HepG2 (cell line): ENCODE results near the gene TSPAN7. TPM values are rescaled to one million over a fixed set of nuclear protein-coding genes. Genes with fewer than 3 reads are reported as not detected.

Experiments used
- ATAC-seq: fragments of 200-7000 bp; cut with Tn5 transposase; 3 replicates; pipeline ENCODE4 v1.9.1; 2020; ENCODE audit warnings: mild to moderate bottlenecking, moderate library complexity
- BruUV-seq: library from RNA; stranded (reverse); fragments of 400-500 nt; replicated peaks from 2 replicates; lab custom pipeline; 2021; lab: Mats Ljungman, UMichigan
- CTCF ChIA-PET: fragments of 300-600 bp; formaldehyde crosslinking; extraction: SDS; loops from one replicate; lab custom pipeline; 2021; ENCODE audit warnings: low total read pairs, inconsistent platforms, low intra/inter-chr PET ratio; lab: Yijun Ruan, JAX
- POLR2A ChIA-PET: fragments of 350-600 bp; sonication (Branson Sonifier 250); formaldehyde crosslinking; loops from one replicate; lab custom pipeline; 2020; ENCODE audit warnings: antibody characterized with exemption, inconsistent platforms; lab: Yijun Ruan, JAX
- DNase-seq: peaks from one replicate; pipeline ENCODE4 v3.0.0-alpha.2; 2015; ENCODE audit warnings: low spot score
- FAIRE-seq: peaks from 3 replicates; lab custom pipeline; 2011; peaks lifted over from hg19 to GRCh38; lab: Jason Lieb, UNC
- H2AFZ ChIP-seq: one replicate; pipeline ENCODE4 v1.6.1; 2011; ENCODE audit warnings: low read length, inconsistent platforms
- H3K27ac ChIP-seq: fragments of 300-600 bp; 3 replicates; pipeline ENCODE4 v1.8.0; 2011; ENCODE audit warnings: mixed run types, mild to moderate bottlenecking, mixed read lengths, low read length, inconsistent platforms; ENCODE audit not compliant: insufficient read depth; ENCODE audit errors: extremely low read length
- H3K27me3 ChIP-seq, 2 experiments: fragments of 200-600 bp in 1 of 2; 2 replicates in 1 of 2; 3 replicates in 1 of 2; pipeline versions ENCODE4 v1.6.0 to v1.8.0; 2011; ENCODE audit warnings: low read length in 2 of 2, mild to moderate bottlenecking in 2 of 2, moderate library complexity in 2 of 2, inconsistent platforms in 1 of 2; ENCODE audit not compliant: insufficient read depth in 2 of 2, control insufficient read depth in 1 of 2
- H3K36me3 ChIP-seq, 2 experiments: fragments of 200-600 bp in 1 of 2; replicated peaks in 1 of 2; 2 replicates in 1 of 2; 3 replicates in 1 of 2; pipeline versions ENCODE4 v1.5.1 to v1.8.0; 2011; ENCODE audit warnings: low read length in 2 of 2, inconsistent platforms in 1 of 2; ENCODE audit not compliant: insufficient read depth in 2 of 2, control insufficient read depth in 1 of 2
- H3K4me1 ChIP-seq: 2 replicates; pipeline ENCODE4 v1.5.1; 2012; ENCODE audit warnings: low read length, inconsistent platforms; ENCODE audit not compliant: insufficient read depth
- H3K4me2 ChIP-seq: 2 replicates; pipeline ENCODE4 v1.6.0; 2011; ENCODE audit warnings: low read depth, low read length, inconsistent platforms
- H3K4me3 ChIP-seq, 3 experiments: fragments of 200-600 bp in 1 of 3; sonication (generic), shearing (Covaris generic) in 1 of 3; replicated peaks in 1 of 3; 2 replicates each; pipeline ENCODE4 v1.5.1; 2011 to 2016; ENCODE audit warnings: low read length in 3 of 3, inconsistent platforms in 2 of 3, low read depth in 2 of 3, mild to moderate bottlenecking in 2 of 3, control low read depth in 1 of 3, mixed read lengths in 1 of 3; ENCODE audit not compliant: insufficient read depth in 1 of 3
- H3K79me2 ChIP-seq: one replicate; pipeline ENCODE4 v1.6.1; 2011; ENCODE audit warnings: low read length, inconsistent platforms; ENCODE audit not compliant: insufficient read depth
- H3K9ac ChIP-seq: 2 replicates; pipeline ENCODE4 v1.6.0; 2011; ENCODE audit warnings: mild to moderate bottlenecking, low read depth, low read length, inconsistent platforms; ENCODE audit not compliant: insufficient read depth
- H3K9me3 ChIP-seq: 2 replicates; pipeline ENCODE4 v1.5.1; 2012; ENCODE audit warnings: mild to moderate bottlenecking, low read length
- H4K20me1 ChIP-seq: 2 replicates; pipeline ENCODE4 v1.6.0; 2011; ENCODE audit warnings: inconsistent platforms, mild to moderate bottlenecking, low read length, moderate library complexity; ENCODE audit not compliant: insufficient read depth
- BORCS8-MEF2B ChIP-seq: sonication (generic); formaldehyde crosslinking; IDR thresholded peaks from 2 replicates; pipeline ENCODE4 v1.8.0; 2022; ENCODE audit warnings: mild to moderate bottlenecking, missing genetic modification reagents
- CREB1 ChIP-seq, 2 experiments: fragments of 450-650 bp in 1 of 2; IDR thresholded peaks; 2 replicates each; pipeline ENCODE4 v1.6.1; 2016 to 2017; ENCODE audit warnings: control low read depth in 1 of 2, mild to moderate bottlenecking in 1 of 2, missing compliant biosample characterization in 1 of 2, missing genetic modification characterization in 1 of 2
- PAF1 ChIP-seq: IDR thresholded peaks from 2 replicates; pipeline ENCODE4 v1.6.1; 2016; ENCODE audit warnings: missing genetic modification reagents, missing compliant biosample characterization
- SALL1 ChIP-seq: sonication (generic); formaldehyde crosslinking; IDR thresholded peaks from 2 replicates; pipeline ENCODE4 v1.8.0; 2022; ENCODE audit warnings: mild to moderate bottlenecking, missing genetic modification reagents
- TAF1 ChIP-seq: sonication (generic); formaldehyde crosslinking; IDR thresholded peaks from 2 replicates; pipeline ENCODE4 v1.4.0; 2020; ENCODE audit warnings: missing genetic modification reagents
- ZNF329 ChIP-seq: sonication (generic); formaldehyde crosslinking; IDR thresholded peaks from 2 replicates; pipeline ENCODE4 v1.9.0; 2021; ENCODE audit warnings: low read depth, mild to moderate bottlenecking, missing genetic modification reagents
- ZNF557 ChIP-seq: sonication (generic); formaldehyde crosslinking; IDR thresholded peaks from 2 replicates; pipeline ENCODE4 v1.4.0; 2020; ENCODE audit warnings: missing genetic modification reagents
- ZNF746 ChIP-seq: sonication (generic); formaldehyde crosslinking; IDR thresholded peaks from 2 replicates; pipeline ENCODE4 v1.8.0; 2022; ENCODE audit warnings: mild to moderate bottlenecking, missing genetic modification reagents
- WGBS: methylation state at CpG from one replicate; pipeline ENCODE4 v1.1.6; 2017; ENCODE audit warnings: low lambda C conversion rate; 5-methylcytosine and 5-hydroxymethylcytosine counted together
- in situ Hi-C: cut with HindIII; loops from 2 replicates; pipeline ENCODE4 v1.10.0; 2017; ENCODE audit warnings: low pct_unique_long_range_greater_than_20kb; ENCODE audit not compliant: extremely low pct_ligation_motif_present
- intact Hi-C: fragments of 100-400 bp; cut with micrococcal nuclease; formaldehyde crosslinking; loops from one replicate; pipeline ENCODE4 v1.10.0; 2022; ENCODE audit not compliant: unreplicated experiment
- polyA plus RNA-seq, 8 experiments: library from polyadenylated mRNA; depleted of rRNA in 3 of 8; stranded (reverse) in 7 of 8; unstranded in 1 of 8; fragments of >200 nt; fragmentation: Illumina TruSeq in 4 of 8; extraction: Trizol in 4 of 8; gene quantifications; 2 replicates each; pipeline versions ENCODE4 v1.2.1 to v1.2.3, GENCODE V29; 2011 to 2016; ENCODE audit warnings: low read depth in 4 of 8, missing spikeins in 1 of 8, mixed read lengths in 1 of 8; ENCODE audit not compliant: insufficient read depth in 1 of 8
- total RNA-seq, 5 experiments: library from RNA; depleted of rRNA; stranded (reverse); fragments of >200 nt; fragmentation: Illumina TruSeq; extraction: Trizol; gene quantifications; 2 replicates each; pipeline ENCODE4 v1.2.3, GENCODE V29; 2016; ENCODE audit warnings: low read depth in 1 of 5
- TF ChIP-seq, protein P1 (sequence below): sonication (generic); formaldehyde crosslinking; IDR thresholded peaks from 2 replicates; pipeline ENCODE4 v1.9.0; 2021; ENCODE audit warnings: missing genetic modification reagents, mild to moderate bottlenecking, borderline replicate concordance
- TF ChIP-seq, protein P2 (sequence below): sonication (generic); formaldehyde crosslinking; IDR thresholded peaks from 2 replicates; pipeline ENCODE4 v1.5.0; 2020; ENCODE audit warnings: missing genetic modification reagents
- TF ChIP-seq, protein P3 (sequence below): sonication (generic); formaldehyde crosslinking; IDR thresholded peaks from 2 replicates; pipeline ENCODE4 v1.9.0; 2021; ENCODE audit warnings: missing genetic modification reagents, borderline replicate concordance
- TF ChIP-seq, protein P4 (sequence below): sonication (generic); formaldehyde crosslinking; IDR thresholded peaks from 2 replicates; pipeline ENCODE4 v1.8.1; 2023; ENCODE audit warnings: mild to moderate bottlenecking, missing genetic modification reagents, borderline replicate concordance
- TF ChIP-seq, protein P5 (sequence below): sonication (generic); formaldehyde crosslinking; IDR thresholded peaks from 2 replicates; pipeline ENCODE4 v1.4.0; 2020; ENCODE audit warnings: missing genetic modification reagents
- TF ChIP-seq, protein P6 (sequence below): sonication (generic); formaldehyde crosslinking; IDR thresholded peaks from 2 replicates; pipeline ENCODE4 v1.4.0; 2020; ENCODE audit warnings: missing genetic modification reagents

TSPAN7 gene
- total and polyA plus RNA-seq, 2 of the 13 experiments (the other 11 are each of a cell fraction or from before 2014, with no cell fraction given) = 21.4 to 47.1 TPM

DNA sequence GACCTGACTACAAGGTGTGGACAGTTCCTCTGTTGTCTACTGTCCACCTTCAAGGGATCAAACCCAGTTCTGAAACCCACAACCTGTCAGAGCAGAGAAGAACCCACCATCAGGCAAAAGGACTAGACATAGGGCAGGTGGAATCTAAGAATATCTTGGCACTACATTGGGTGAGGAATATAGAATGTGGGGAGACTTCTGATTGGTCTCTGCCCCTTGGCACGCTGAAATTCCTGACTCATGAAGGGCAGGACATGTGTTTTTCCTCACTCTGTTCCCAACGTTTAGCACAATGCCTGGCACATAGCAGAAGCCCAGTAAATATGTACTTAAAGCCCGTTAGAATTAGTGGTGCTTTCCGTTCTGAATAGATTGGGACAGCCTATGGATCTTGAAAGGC, 59.3 kb downstream of the TSPAN7 start (continued):
- TF ChIP-seq, protein P1, sequence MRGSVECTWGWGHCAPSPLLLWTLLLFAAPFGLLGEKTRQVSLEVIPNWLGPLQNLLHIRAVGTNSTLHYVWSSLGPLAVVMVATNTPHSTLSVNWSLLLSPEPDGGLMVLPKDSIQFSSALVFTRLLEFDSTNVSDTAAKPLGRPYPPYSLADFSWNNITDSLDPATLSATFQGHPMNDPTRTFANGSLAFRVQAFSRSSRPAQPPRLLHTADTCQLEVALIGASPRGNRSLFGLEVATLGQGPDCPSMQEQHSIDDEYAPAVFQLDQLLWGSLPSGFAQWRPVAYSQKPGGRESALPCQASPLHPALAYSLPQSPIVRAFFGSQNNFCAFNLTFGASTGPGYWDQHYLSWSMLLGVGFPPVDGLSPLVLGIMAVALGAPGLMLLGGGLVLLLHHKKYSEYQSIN (CRISPR knock-in tag) = no peak
- TF ChIP-seq ZNF746 (no peak), ZNF557 (CRISPR knock-in tag) (no peak)

DNA sequence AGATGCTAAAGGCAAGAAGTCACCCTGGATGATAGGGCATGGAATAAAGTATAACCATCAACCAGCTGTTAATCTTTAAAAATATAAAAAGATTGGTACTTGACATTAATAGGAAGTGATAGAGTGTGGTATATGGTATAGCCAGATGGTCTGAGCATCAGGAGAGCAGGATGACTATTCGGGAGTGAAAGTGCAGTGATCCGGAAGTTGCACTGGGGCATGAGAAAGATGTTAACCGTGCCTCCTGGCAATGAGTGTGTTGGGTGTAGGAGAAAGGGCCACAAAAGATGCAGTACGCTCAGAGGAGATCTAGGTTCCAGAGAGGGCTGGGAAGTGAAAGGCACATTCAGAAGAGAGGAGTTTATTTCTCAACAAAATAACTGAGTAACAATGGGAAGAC, 65.0 kb downstream of the TSPAN7 start:
- Histone ChIP-seq H3K36me3 (no peaks in the 10 kb centered on the region), H3K4me1 (no peaks in the 10 kb centered on the region), H3K4me3 (no peak overlapping the region), H3K9ac (no peak overlapping the region), H3K4me2 (no peak overlapping the region), H2AFZ (no peak overlapping the region), H3K79me2 (no peaks in the 10 kb centered on the region), H3K9me3 (no peaks in the 10 kb centered on the region), H4K20me1 (no peaks in the 10 kb centered on the region), H3K27ac (no peak overlapping the region), H3K27me3 (no peaks in the 10 kb centered on the region)
- intact Hi-C loops (no loop called here), in situ Hi-C loops (no loop called here)
- POLR2A ChIA-PET = no interaction called here
- ATAC-seq = no peak
- no peak for DNase-seq
- no TSS peak for BruUV-seq
- CTCF ChIA-PET = no interaction called here
- 87% methylated on average over 4 of the region's 4 CpGs for WGBS
- FAIRE-seq = no peak
- TF ChIP-seq, protein P2, sequence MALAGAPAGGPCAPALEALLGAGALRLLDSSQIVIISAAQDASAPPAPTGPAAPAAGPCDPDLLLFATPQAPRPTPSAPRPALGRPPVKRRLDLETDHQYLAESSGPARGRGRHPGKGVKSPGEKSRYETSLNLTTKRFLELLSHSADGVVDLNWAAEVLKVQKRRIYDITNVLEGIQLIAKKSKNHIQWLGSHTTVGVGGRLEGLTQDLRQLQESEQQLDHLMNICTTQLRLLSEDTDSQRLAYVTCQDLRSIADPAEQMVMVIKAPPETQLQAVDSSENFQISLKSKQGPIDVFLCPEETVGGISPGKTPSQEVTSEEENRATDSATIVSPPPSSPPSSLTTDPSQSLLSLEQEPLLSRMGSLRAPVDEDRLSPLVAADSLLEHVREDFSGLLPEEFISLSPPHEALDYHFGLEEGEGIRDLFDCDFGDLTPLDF = no peak
- TF ChIP-seq BORCS8-MEF2B (CRISPR knock-in tag) = no peak
- TF ChIP-seq, protein P3, sequence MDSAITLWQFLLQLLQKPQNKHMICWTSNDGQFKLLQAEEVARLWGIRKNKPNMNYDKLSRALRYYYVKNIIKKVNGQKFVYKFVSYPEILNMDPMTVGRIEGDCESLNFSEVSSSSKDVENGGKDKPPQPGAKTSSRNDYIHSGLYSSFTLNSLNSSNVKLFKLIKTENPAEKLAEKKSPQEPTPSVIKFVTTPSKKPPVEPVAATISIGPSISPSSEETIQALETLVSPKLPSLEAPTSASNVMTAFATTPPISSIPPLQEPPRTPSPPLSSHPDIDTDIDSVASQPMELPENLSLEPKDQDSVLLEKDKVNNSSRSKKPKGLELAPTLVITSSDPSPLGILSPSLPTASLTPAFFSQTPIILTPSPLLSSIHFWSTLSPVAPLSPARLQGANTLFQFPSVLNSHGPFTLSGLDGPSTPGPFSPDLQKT (CRISPR knock-in tag) = no peak
- TF ChIP-seq, protein P4, sequence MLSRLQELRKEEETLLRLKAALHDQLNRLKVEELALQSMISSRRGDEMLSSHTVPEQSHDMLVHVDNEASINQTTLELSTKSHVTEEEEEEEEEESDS (CRISPR knock-in tag) = no peak
- no peak for TF ChIP-seq TAF1
- no peak for TF ChIP-seq SALL1 (CRISPR knock-in tag)
- no peak for TF ChIP-seq CREB1 (IDR thresholded peaks at IDR 0.05)
- TF ChIP-seq CREB1 (CRISPR knock-in tag; IDR thresholded peaks at IDR 0.05) = no peak
- no peak for TF ChIP-seq PAF1 (CRISPR knock-in tag)
- TF ChIP-seq, protein P5, sequence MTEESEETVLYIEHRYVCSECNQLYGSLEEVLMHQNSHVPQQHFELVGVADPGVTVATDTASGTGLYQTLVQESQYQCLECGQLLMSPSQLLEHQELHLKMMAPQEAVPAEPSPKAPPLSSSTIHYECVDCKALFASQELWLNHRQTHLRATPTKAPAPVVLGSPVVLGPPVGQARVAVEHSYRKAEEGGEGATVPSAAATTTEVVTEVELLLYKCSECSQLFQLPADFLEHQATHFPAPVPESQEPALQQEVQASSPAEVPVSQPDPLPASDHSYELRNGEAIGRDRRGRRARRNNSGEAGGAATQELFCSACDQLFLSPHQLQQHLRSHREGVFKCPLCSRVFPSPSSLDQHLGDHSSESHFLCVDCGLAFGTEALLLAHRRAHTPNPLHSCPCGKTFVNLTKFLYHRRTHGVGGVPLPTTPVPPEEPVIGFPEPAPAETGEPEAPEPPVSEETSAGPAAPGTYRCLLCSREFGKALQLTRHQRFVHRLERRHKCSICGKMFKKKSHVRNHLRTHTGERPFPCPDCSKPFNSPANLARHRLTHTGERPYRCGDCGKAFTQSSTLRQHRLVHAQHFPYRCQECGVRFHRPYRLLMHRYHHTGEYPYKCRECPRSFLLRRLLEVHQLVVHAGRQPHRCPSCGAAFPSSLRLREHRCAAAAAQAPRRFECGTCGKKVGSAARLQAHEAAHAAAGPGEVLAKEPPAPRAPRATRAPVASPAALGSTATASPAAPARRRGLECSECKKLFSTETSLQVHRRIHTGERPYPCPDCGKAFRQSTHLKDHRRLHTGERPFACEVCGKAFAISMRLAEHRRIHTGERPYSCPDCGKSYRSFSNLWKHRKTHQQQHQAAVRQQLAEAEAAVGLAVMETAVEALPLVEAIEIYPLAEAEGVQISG (CRISPR knock-in tag) = no peak
- no peak for TF ChIP-seq ZNF329
- TF ChIP-seq, protein P6, sequence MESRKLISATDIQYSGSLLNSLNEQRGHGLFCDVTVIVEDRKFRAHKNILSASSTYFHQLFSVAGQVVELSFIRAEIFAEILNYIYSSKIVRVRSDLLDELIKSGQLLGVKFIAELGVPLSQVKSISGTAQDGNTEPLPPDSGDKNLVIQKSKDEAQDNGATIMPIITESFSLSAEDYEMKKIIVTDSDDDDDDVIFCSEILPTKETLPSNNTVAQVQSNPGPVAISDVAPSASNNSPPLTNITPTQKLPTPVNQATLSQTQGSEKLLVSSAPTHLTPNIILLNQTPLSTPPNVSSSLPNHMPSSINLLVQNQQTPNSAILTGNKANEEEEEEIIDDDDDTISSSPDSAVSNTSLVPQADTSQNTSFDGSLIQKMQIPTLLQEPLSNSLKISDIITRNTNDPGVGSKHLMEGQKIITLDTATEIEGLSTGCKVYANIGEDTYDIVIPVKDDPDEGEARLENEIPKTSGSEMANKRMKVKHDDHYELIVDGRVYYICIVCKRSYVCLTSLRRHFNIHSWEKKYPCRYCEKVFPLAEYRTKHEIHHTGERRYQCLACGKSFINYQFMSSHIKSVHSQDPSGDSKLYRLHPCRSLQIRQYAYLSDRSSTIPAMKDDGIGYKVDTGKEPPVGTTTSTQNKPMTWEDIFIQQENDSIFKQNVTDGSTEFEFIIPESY (CRISPR knock-in tag) = no peak
